Skeletal muscle satellite cell (primary cell): Measurements from ENCODE around the gene TPD52L1.

Experiments used
- H3K27me3 ChIP-seq: 2 replicates; pipeline ENCODE4 v1.7.0; 2013; ENCODE audit warnings: low read length; ENCODE audit not compliant: control insufficient read depth, insufficient read depth
- H3K36me3 ChIP-seq: 2 replicates; pipeline ENCODE4 v1.7.0; 2013; ENCODE audit warnings: mild to moderate bottlenecking, control low read depth, low read length; ENCODE audit not compliant: insufficient read depth
- H3K4me1 ChIP-seq: 2 replicates; pipeline ENCODE4 v1.7.0; 2013; ENCODE audit warnings: low read length; ENCODE audit not compliant: control insufficient read depth, insufficient read depth
- H3K4me2 ChIP-seq: 2 replicates; pipeline ENCODE4 v1.7.0; 2013; ENCODE audit warnings: mild to moderate bottlenecking, low read length
- H3K4me3 ChIP-seq: 2 replicates; pipeline ENCODE4 v1.7.0; 2013; ENCODE audit warnings: low read length
- H3K9ac ChIP-seq: 2 replicates; pipeline ENCODE4 v1.7.0; 2013; ENCODE audit warnings: mild to moderate bottlenecking, low read depth, low read length, moderate library complexity
- H3K9me3 ChIP-seq: replicated peaks from 2 replicates; pipeline ENCODE4 v1.7.0; 2013; ENCODE audit warnings: mild to moderate bottlenecking, control low read depth, low read length

Gene TPD52L1

DNA sequence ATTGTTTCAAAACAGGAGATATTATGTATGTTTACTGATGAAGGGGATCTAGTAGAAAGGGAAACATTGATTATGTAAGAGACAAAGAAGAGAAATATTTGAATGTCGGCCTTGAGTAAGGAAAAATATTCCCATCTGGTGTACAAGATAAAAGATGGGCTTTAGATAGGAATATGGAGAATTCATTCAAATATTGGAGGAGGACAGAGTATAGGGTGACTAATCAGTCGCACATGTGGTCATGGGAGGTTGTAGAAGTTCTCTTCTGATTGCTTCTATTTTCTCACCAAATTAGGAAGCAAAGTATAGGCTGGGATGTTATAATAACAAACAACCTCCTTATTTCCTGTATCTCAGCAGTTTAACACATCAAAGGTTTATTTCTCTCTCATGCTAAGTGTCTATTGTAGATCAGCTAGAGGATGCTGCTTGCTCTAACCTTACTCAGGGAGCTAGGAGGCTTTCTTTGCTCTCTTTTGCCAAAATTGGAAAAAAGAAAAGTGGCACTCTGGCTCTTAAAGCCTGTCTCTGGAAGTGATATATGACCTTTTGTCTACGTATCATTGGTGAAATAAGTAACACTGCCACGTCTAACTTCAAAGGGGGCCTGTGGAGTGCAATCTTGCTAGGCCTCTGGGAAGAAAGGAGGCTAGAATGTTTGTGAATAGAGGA lies 149.4 kb downstream of the TPD52L1 start:
- peaks cover 22% of the 10 kb centered on the region for H3K36me3 ChIP-seq
- peaks cover 15% of the 10 kb centered on the region for H3K4me1 ChIP-seq
- peaks cover 28% of the 10 kb centered on the region for H3K27me3 ChIP-seq
- no peak overlapping the region for H3K4me2 ChIP-seq
- H3K9me3 ChIP-seq, result no peaks in the 10 kb centered on the region
- no peak overlapping the region for H3K4me3 ChIP-seq
- no peak overlapping the region for H3K9ac ChIP-seq

DNA sequence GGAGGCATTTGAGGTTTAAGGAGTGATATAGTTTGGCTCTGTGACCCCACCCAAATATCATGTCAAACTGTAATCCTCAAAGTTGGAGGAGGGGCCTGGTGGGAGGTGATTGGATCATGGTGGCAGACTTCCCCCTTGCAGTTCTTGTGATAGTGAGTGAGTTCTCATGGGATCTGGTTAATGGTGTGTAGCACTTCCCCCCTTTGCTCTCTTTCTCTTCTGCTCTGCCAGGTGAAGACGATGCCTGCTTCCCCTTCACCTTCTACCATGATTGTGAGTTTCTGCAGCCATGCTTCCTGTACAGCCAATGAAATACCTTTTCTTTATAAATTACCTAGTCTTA lies 149.9 kb downstream of the TPD52L1 start:
- H3K4me1 ChIP-seq, result peaks cover 15% of the 10 kb centered on the region
- peaks cover 33% of the 10 kb centered on the region for H3K27me3 ChIP-seq
- no peak overlapping the region for H3K4me3 ChIP-seq
- no peaks in the 10 kb centered on the region for H3K9me3 ChIP-seq
- no peak overlapping the region for H3K9ac ChIP-seq
- H3K36me3 ChIP-seq, result peaks cover 18% of the 10 kb centered on the region
- H3K4me2 ChIP-seq, result no peak overlapping the region

DNA sequence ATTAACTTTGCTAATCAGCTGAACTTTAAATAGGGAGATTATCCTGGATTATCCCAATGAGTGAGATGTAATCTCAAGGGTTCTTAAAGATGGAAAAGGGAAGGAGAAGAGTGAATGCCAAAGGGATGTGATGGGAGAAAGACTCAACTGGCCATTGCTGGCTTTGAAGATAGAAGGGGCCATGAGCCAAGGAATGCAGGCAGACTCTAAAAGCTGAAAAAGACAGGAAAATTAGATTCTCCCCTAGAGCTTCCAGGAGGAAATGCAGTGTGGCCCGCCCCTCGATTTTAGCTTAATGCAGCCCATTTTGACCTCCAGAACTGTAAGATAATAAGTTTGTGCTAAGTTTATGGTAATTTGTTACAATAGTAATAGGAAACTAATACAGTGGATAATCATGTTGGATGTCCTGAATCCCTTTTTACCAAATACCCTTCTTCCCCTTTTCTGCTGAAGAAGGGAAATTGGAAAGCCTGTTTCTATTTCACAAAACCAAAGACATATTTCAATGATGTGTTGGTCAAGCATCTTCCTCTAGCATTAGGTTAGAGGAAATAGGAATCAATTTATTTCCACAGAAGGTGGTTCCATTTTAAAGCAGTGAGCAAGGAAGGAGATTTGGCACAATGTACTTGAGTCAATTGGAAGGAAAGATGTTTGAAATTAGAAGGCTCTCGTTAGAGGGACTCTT lies 151.5 kb downstream of the TPD52L1 start:
- Histone ChIP-seq H3K9me3 (no peaks in the 10 kb centered on the region), H3K9ac (no peak overlapping the region), H3K4me1 (peaks cover 8% of the 10 kb centered on the region), H3K4me3 (no peak overlapping the region), H3K27me3 (peaks cover 39% of the 10 kb centered on the region), H3K36me3 (peaks cover 2% of the 10 kb centered on the region), H3K4me2 (no peak overlapping the region)

DNA sequence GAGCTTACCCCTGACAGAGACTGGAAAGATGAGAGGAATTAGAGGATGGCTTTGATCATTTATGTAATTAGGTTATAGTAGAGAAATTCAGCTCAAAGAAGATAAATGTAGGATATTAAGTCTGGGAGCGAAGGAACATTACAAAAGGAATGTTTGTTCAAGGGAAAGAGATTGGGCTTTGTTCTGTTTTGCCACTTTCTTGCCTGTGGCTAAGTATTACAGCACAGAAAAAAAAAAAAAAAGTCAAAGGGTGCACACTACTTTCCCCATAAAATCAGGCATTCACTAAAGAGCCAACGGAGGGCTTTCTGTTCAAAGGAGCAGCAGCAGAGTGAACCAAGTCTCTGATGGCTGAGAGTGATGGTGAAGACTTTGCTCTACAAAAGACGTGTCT lies 153.2 kb downstream of the TPD52L1 start:
- Histone ChIP-seq H3K4me3 (no peak overlapping the region), H3K4me2 (no peak overlapping the region), H3K9me3 (no peaks in the 10 kb centered on the region), H3K9ac (no peak overlapping the region), H3K36me3 (no peaks in the 10 kb centered on the region), H3K4me1 (peaks cover 2% of the 10 kb centered on the region), H3K27me3 (peaks cover 39% of the 10 kb centered on the region)

DNA sequence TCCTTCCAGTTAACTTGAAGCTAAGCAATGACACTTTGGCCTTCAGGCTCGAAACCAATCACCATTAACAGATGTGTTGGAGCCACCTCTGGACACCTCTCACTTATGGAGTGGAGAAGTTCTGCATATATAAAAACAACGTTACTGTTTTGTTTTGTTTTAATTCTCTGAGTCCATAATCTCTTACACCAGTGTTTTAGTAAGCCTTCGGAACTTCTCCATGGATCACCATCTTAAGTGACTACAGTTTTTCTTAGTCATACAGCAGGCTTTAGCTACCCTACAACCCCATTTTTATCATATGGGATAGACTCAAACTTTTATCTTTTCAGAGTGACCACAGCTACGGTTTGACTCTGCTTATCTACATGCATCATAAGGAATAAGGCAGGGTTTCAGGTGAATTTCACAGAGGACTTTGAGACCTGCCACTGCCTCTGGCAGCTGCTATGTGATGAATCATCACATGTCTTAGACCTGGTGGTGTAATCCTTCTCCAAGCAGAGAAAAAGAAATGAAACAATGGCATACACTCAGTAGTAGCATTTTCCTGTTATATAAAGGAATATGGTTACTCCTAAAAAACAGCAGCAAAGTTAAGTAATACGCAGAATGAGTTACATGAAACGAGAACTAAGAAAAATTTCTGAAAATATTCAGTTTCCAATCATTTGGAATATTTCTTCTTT lies 153.7 kb downstream of the TPD52L1 start:
- H3K4me1 ChIP-seq, result peaks cover 2% of the 10 kb centered on the region
- peaks cover 41% of the 10 kb centered on the region for H3K27me3 ChIP-seq
- H3K9ac ChIP-seq, result no peak overlapping the region
- no peaks in the 10 kb centered on the region for H3K9me3 ChIP-seq
- H3K36me3 ChIP-seq, result no peaks in the 10 kb centered on the region
- H3K4me3 ChIP-seq, result no peak overlapping the region
- H3K4me2 ChIP-seq, result no peak overlapping the region

DNA sequence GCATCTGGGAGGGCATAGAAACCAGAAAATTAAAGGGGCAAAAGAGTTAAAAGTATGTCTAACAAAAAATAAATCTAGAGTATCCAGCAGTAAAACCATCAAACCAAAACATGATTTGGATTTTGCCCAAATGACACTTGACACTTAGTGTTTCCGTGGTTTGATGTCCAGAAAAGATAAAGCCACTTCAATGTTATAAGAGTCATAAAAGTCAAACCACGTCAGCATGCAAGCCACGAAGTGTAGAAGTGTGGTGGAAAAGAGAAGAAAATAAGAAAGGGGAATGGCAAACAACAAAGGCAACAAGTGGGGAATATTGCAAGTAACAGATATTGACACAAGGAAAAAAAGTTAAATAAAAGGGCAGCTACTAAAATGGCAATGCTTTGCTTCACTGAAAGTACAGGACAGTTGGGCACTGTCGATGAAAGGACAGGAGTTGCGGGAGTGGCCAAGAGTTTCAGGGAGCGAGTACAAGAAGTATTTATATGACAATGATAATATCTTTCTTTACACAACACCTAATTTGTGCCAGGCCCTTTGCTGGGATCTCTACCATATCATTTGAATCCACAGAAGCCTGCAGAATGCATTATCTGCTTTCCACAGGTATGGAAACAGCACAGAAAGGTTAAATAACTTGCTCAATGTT lies 154.5 kb downstream of the TPD52L1 start:
- H3K9me3 ChIP-seq, result no peaks in the 10 kb centered on the region
- peaks cover 45% of the 10 kb centered on the region for H3K27me3 ChIP-seq
- H3K36me3 ChIP-seq, result no peaks in the 10 kb centered on the region
- peaks cover 2% of the 10 kb centered on the region for H3K4me1 ChIP-seq
- H3K9ac ChIP-seq, result no peak overlapping the region
- no peak overlapping the region for H3K4me3 ChIP-seq
- H3K4me2 ChIP-seq, result no peak overlapping the region

DNA sequence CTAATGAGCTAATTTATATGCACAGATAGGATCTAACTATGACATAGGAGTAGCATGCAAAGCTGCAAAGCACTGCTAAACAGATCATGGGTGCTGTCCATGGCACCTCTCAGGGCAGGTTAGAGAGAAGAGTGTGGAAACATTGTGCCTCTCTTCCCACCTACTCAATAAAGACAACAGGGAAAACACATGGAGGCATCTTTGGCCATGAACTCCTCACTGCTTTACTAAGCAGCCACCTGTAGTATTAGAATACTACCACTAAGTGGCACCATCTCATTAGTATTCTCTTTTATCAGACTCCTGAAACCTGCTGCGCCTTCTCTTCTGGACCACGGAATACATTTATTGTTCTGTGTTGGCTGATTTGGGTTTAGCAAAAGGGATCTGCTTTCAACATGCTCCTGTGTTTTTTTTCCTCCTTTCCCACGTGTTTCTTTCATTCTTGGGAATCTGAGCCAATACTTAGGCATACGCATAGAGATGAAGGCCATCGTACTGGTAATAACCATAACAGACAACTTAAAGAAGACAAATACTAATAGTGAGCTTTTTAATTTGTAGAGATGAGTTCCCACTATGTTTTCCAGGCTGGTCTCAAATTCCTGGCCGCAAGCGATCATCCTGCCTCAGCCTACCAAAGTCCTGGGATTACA lies 157.5 kb downstream of the TPD52L1 start:
- no peak overlapping the region for H3K9ac ChIP-seq
- H3K4me1 ChIP-seq, result peaks cover 2% of the 10 kb centered on the region
- H3K36me3 ChIP-seq, result no peaks in the 10 kb centered on the region
- H3K4me2 ChIP-seq, result no peak overlapping the region
- H3K4me3 ChIP-seq, result no peak overlapping the region
- H3K9me3 ChIP-seq, result no peaks in the 10 kb centered on the region
- H3K27me3 ChIP-seq, result peaks cover 30% of the 10 kb centered on the region

DNA sequence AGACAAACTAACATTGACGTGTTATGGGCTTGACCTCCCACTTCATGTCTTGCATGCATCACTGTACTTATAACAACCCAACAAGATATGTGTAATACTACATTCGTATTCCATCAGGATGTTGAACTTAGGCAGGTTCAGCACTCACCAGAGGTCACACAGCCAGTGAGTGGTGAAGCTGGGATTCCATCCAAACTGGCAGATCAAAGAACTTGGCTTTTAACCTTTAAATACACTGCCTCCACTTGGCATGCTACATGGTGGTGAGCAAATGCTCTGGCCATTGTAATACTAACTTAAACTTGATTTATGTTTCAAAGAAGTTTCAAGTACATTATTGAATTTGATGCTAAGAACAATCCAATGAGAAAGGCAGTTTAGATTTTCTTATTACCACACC lies 158.9 kb downstream of the TPD52L1 start:
- no peaks in the 10 kb centered on the region for H3K9me3 ChIP-seq
- H3K27me3 ChIP-seq, result peaks cover 25% of the 10 kb centered on the region
- H3K9ac ChIP-seq, result no peak overlapping the region

DNA sequence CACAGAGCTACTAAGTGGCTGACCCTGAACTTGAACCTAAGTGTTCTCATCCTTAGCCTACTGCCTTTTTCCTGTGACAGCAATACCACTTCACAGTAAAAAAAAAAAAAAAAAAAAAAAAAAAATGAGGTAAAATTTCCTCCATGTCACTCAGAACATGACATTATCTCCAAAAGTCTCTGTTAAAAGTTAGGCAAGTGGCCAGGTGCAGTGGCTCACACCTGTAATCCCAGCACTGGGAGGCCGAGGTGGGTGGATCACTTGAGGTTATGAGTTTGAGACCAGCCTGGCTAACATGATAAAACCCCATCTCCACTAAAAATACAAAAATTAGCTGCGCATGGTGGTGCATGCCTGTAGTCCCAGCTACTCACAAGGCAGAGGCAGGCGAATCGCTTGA lies 159.4 kb downstream of the TPD52L1 start:
- peaks cover 24% of the 10 kb centered on the region for H3K27me3 ChIP-seq
- no peaks in the 10 kb centered on the region for H3K9me3 ChIP-seq
- H3K36me3 ChIP-seq, result no peaks in the 10 kb centered on the region
- no peak overlapping the region for H3K9ac ChIP-seq
- H3K4me2 ChIP-seq, result no peak overlapping the region
- no peak overlapping the region for H3K4me3 ChIP-seq
- peaks cover 2% of the 10 kb centered on the region for H3K4me1 ChIP-seq

More for the DNA sequence above, 158.9 kb downstream of the TPD52L1 start:
- Histone ChIP-seq H3K4me1 (peaks cover 2% of the 10 kb centered on the region), H3K4me3 (no peak overlapping the region), H3K4me2 (no peak overlapping the region), H3K36me3 (no peaks in the 10 kb centered on the region)
